PC-9 (cell line): ENCODE results near the gene MACROH2A2.

Experiments
- CTCF ChIP-seq: fragments of 200-600 bp; sonication (generic); conservative IDR thresholded peaks from 2 replicates; pipeline ENCODE4 v1.6.1; 2017; ENCODE audit warnings: mixed run types, antibody characterized with exemption, mild to moderate bottlenecking, moderate library complexity
- EZH2 ChIP-seq: fragments of 200-600 bp; sonication (generic); IDR thresholded peaks from 2 replicates; pipeline ENCODE4 v1.8.0; 2017; ENCODE audit warnings: antibody characterized with exemption, low read depth

DNA sequence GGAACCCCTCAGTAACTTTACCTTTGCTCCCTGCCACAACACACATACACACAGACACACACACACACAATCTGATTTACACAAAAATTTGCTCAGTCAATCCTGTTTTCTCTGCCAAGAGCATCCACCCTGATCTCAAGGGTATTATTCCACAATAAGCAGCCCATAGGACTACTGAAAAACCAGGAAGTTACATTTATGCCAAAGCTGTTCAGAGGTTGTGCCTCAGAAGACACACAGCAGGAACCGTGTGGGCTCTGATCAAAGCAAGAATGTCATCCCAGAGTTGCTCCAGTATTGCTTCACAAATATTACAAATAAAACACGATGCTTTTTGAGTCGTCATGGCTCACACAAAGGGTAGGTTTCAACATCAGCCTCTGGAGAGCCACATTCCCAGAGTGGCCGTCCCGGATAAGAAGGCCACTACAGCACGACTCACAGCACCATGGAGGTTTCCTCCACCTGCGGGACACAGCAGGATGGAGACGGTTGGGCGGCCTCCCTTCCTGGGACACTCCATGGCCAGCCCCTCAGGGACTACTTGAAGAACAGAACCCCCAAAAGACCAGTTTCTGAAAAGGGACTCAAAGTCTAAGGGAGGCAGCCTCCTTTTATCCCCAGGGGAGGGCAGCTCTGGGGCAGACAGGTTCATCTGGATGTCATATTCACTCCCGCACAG lies 78.4 kb downstream of the MACROH2A2 start:
- no peak for TF ChIP-seq CTCF
- TF ChIP-seq EZH2, result no peak
